ENCODE results near the gene EXOSC3. TPM values are rescaled to one million over a fixed set of nuclear protein-coding genes. Genes with fewer than 3 reads are reported as not detected.
A peak's percentile ranks its signal among the peaks of the same experiment; 100 is the strongest.

Gene EXOSC3
- total RNA-seq, 1 experiment from 2014 or later, result 81.0 TPM

DNA sequence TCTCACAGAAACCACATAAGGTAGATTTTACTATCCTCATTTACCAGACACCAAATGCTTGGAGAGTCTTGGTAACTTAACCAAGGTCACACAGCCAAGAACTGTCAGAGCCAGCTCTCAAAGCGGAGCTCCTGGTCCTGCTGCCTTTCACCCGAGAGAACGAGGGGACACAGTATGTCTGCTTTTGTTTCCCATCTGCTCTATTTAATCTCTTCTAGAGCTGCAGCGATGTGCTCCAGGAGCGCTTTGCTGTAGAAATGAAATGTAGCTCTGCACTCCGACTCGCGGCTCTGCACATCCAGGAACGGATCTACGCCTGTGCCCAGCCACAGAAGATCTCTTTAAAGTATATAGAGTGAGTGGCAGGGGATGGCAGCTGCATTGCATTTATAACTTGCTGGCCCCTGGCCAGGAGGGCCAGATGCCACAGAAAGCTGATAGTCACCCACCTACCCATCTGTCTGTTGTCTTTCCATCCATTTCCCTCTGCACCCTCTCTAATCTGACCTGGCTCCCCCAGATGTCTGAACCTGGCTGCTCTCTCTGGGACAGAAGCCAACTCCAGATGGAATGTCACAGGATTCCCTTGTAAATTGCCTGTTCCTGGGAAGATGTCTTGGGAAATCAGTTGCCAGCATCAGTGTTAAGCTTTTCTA, 52.6 kb downstream of the EXOSC3 start:
- Histone ChIP-seq H3K79me1 (ENCODE audit: insufficient read depth, low read depth, low read length, poor library complexity, severe bottlenecking) (no peaks in the 10 kb centered on the region), H2BK5ac (ENCODE audit: insufficient read length, low read length) (no peak overlapping the region), H3T11ph (ENCODE audit: low read length) (no peak overlapping the region), H2BK12ac (ENCODE audit: insufficient read length, low read depth, low read length) (no peak overlapping the region), H4K5ac (ENCODE audit: insufficient read length, low read depth, low read length) (no peak overlapping the region), H4K8ac (replicated peaks; ENCODE audit: insufficient read length, low read depth, low read length) (no peak overlapping the region), H2AFZ (ENCODE audit: low read length) (no peak overlapping the region), H4K20me1 (ENCODE audit: control insufficient read depth, insufficient read depth, insufficient read length) (peaks cover 2% of the 10 kb centered on the region), H2BK20ac (ENCODE audit: low read depth, low read length, poor library complexity, severe bottlenecking) (no peak overlapping the region), H3K23me2 (ENCODE audit: insufficient read length, low read depth, low read length, poor library complexity, severe bottlenecking) (no peaks in the 10 kb centered on the region), H3K14ac (ENCODE audit: insufficient read depth, low read length) (no peak overlapping the region), H3K9ac (ENCODE audit: extremely low read depth, insufficient read length, low read length) (no peak overlapping the region), H2BK15ac (ENCODE audit: low read depth, low read length) (no peak overlapping the region), H3K27ac (ENCODE audit: insufficient read length, low read depth, low read length) (no peak overlapping the region), H3K4me2 (ENCODE audit: insufficient read depth, insufficient read length, low read length) (no peak overlapping the region), H3K4ac (ENCODE audit: low read depth, low read length) (no peak overlapping the region), H3K18ac (ENCODE audit: insufficient read length, low read depth, low read length) (no peak overlapping the region), H3K4me1 (ENCODE audit: insufficient read depth, low read length) (no peaks in the 10 kb centered on the region), H3K9me3 (ENCODE audit: control insufficient read depth, low read depth, low read length) (no peaks in the 10 kb centered on the region), H2BK120ac (ENCODE audit: low read depth, low read length, poor library complexity, severe bottlenecking) (no peak overlapping the region), H2AK5ac (ENCODE audit: insufficient read length, low read length) (no peak overlapping the region), H3K79me2 (ENCODE audit: insufficient read depth, low read length) (no peaks in the 10 kb centered on the region), H3K27me3 (ENCODE audit: insufficient read depth, low read length) (no peaks in the 10 kb centered on the region), H3K56ac (ENCODE audit: insufficient read length, low read depth, low read length) (no peak overlapping the region), H4K91ac (ENCODE audit: insufficient read length, low read depth, low read length) (no peak overlapping the region), H3K23ac (ENCODE audit: insufficient read length, low read depth, low read length) (no peak overlapping the region)
- Mint-ChIP-seq H3K4me1 (peaks cover 18 to 20% of the 10 kb centered on the region in 2 experiments), H3K27ac (0 out of 7 replicates have a peak overlapping the region, but pooled peaks of 1 of the 3 experiments have one; percentile 34), H3K9me3 (no peaks in the 10 kb centered on the region), H3K36me3 (ENCODE audit: insufficient read depth in 1 of 3, low read depth in 3 of 3) (no peaks in the 10 kb centered on the region), H3K27me3 (ENCODE audit: low read depth) (peaks cover 15% of the 10 kb centered on the region), H3K4me3 (no peak overlapping the region)
- WGBS (ENCODE audit: extremely low coverage, insufficient read length, low lambda C conversion rate), result no CpG with 5 or more reads among the region's 10 CpGs
- TF ChIP-seq, protein P1, sequence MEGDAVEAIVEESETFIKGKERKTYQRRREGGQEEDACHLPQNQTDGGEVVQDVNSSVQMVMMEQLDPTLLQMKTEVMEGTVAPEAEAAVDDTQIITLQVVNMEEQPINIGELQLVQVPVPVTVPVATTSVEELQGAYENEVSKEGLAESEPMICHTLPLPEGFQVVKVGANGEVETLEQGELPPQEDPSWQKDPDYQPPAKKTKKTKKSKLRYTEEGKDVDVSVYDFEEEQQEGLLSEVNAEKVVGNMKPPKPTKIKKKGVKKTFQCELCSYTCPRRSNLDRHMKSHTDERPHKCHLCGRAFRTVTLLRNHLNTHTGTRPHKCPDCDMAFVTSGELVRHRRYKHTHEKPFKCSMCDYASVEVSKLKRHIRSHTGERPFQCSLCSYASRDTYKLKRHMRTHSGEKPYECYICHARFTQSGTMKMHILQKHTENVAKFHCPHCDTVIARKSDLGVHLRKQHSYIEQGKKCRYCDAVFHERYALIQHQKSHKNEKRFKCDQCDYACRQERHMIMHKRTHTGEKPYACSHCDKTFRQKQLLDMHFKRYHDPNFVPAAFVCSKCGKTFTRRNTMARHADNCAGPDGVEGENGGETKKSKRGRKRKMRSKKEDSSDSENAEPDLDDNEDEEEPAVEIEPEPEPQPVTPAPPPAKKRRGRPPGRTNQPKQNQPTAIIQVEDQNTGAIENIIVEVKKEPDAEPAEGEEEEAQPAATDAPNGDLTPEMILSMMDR (conservative IDR thresholded peaks at IDR 0.05), result no peak
- DNase-seq, result no peak
